ENCODE results near the gene C3orf18.
A peak's percentile ranks its signal among the peaks of the same experiment; 100 is the strongest.

Gene C3orf18

DNA sequence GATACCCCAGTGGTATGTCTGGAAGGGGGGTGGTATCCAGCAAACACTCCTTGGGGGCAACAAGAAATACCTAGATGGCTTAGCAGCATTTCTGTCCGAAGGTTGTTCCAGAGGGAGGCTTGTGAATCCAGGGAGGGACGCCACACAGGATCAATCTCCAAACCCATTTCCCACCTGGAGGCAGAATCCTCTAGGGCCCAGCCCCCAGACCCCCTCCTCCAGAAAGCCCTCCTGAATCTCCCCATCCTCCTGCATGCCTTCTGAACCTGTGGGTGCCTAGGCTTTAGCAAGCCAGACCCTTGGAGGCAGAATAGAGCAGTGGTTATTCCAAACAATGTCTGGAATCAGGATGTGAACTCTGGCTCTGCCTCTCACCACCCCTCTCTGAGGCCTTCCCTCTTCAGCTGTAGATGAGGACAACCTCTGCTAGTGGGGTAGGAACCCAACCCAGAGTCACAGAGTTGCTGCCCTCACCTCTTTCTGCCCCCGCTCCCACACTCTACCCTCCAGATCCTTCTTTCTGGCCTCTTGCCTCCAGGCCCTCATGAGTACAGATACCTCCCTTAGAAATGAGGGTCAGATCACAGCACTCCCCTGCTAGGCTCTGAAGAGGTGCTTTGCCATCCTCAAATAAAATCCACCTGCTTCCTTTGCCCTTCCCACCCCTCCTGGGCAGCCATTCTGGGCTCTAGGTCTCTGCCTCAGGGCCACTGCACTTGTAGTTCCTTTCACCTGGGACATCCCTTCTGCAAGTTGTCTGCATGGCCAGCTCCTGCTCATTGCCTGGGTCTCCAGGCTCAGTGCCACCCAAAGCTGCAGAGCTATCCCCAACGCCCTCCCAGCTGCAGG lies 35.9 kb upstream of the C3orf18 start:
- no peak for DNase-seq

DNA sequence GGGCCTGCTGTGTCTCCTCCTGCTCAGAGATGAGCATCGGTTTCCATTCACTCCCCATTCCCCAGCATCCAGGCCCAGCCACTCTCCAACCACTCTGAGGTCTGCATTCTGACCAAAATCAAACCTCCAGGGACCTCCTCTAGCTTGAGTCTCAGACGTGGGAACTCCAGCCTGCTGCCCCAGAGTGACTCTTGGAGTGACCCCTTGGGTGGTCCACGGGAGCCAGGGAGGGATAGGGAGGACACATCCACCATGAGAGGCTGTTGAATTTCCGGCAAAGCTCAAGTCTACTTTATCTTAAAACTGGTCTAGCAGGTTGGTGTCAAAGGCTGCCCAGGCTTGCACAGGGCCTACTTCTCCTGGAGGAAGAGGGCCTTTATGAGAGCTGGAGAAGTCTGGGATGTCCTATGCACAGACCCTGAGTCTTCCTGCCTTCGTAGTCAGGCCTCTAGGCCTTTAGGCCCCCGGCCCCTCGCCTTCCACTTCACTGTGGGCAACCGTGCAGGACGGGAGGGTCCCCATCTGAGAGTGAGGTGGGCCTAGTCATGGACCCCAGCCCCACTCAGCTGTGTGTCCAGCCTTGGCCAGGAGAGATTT lies 35.1 kb upstream of the C3orf18 start:
- DNase-seq: no peak

DNA sequence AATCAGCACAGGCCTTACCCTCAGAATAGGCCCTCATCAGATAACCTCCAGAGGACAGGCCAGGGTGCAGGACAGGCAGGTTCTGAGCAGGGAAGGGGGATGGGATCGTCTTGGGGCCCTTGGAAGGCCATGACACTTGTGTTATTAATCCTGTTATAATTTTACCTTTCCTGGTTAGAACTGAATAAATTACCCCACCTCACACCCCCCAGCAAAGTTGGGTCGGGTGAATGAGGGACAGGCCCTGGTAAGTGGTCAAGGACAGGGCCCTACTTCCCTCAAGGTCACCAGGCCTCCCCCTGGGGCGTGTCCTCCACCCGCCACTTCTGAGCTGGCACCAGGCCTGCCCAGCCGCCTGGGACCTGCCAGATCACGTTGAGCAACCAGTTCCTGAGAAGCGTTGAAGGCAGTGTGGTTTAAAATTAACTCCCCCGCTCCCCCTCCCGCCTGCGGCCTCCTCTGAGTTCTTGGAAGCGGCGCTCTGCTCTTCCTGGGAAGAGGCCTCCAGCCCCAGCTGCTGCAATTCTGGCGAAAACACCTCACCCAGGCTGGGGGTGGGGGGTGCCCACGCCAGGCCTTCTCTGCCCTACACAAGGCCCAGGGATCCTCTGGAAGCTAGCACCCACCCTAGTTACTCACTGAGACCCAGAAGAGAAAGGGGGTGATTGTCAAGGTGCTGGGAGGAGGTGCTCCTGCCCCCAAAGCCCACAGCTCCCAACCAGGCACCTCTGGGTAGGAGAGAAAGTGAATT lies 33.5 kb upstream of the C3orf18 start:
- DNase-seq: peak; percentile 47

DNA sequence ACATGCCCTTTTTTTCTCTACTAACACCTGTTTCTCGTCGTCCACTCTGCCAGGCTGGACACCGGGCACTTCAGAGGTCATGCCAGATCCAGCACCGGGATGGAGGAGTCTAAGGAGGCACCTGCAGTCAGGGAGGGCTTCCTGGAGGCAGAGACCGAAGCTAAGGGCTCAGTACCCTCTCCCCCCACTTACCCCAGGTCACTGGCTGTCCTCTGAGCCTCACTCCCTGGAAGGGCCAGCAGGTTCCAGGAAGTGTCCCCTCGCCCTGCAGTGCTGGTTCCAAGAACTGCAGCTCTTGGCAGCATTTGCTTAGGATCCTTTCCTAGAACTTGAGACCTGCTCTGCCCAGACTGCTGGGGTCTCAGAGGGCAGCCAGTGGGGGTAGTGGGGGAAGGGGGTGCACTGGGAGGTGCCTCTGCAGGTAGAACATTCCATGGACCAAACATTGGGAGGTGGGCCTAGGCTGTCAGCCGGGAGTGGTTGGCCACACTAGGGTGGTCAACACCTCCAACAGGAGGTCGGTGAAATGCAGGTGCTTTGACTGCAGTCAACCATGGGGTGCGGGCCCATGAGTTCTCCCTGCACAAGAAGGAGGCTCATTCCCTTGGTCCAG lies 32.7 kb upstream of the C3orf18 start:
- DNase-seq: no peak

- no peak for DNase-seq
Observed at GRCh38 chr3:50599716-50600118, 32.2 kb upstream of the C3orf18 start.

GRCh38 chr3:50599115-50599715 lies 31.7 kb upstream of the C3orf18 start:
- no peak for DNase-seq

DNA sequence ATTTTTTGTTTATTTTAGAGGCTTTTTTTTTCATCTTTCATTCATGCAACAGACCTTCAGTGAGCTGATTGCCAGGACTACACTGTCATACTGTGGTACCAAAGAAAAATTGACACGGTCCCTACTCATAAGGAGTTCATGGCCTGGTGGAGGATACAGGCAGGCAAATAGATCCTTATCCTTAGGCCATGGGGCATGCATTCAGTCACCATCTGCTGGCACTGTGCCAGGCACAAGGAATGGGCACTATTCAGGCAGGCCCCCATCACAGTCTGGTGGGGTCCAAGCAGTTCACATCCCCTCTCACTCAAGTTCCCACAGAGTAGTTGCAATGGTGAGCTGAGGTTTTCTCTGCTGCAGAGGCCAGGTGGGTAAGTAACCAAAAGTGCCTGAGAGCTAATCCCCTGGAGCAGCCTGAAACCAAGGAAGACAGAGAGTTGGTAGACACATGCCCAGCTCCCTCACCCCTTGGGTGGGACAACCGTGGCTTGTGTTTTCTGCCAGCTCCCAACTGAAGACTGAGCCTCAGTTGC lies 26.8 kb upstream of the C3orf18 start:
- DNase-seq: no peak

GRCh38 chr3:50592568-50592967 lies 25.0 kb upstream of the C3orf18 start:
- DNase-seq: no peak

- DNase-seq: no peak
Observed at GRCh38 chr3:50591196-50591741, 23.7 kb upstream of the C3orf18 start.

GRCh38 chr3:50588759-50589433 lies 21.3 kb upstream of the C3orf18 start:
- no peak for DNase-seq

DNA sequence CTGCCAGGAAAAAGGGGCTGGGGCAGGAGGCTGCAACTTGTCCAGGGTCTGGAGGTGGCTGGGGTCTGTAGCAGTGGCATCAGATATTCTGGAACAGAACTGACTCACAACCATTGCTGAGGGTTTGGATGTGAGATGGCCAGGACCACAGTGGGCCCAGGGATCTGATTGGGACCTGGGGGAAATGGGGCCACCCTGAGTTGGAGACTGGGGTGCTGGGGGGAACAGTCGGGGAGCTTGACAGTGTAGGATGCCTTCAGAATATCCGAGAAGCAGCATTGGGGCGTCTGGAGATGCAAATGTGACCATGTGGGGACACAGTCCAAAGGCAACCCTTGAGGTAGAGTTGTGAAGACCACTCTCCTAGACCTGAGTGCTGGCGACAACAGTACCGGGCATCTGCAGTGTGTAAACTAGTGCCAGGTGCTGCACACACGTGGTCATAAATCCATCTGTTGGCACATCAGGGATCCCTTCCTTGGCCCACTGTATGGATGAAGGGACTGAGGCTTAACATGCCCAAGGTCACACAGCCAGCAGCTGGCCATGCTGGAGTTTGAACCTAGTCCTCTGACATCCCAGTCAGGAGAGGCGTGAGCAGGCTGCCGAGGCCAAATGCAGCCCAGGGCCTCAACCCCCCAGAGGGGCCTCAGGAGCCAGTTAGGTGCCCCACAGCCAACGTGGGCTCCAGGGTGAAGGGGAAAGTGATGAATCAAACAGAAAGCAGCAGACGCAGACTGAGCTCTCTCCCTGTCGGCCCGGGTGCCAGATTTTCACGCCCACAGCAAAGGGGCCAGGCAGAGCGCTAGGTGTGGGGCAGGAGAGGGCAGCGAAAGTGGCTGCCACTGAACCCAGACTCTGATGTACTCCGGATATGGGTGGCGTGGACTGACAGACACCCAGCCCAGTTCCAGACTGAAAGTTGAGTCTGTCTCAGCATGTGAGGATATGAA lies 20.5 kb upstream of the C3orf18 start:
- peak; percentile 42 for DNase-seq

DNA sequence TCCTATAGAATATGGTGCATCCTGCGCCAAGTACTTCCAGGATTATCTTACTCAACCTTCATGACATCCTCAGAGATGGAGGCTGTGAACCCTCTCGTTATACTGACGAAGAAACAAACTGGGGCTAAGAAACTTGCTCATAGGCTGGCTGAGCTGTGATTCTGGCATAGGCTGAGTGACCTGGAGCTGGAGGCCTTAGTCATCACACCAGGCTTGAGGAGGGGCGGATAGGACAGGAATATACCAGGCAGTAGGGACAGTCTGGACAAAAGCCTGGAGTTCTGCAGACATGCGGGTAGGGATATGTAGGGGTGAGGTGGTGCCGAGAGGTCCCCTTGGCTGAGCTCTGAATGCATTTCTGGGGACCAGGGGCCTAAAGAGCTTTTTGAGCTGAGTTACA lies 19.8 kb upstream of the C3orf18 start:
- DNase-seq: no peak

DNA sequence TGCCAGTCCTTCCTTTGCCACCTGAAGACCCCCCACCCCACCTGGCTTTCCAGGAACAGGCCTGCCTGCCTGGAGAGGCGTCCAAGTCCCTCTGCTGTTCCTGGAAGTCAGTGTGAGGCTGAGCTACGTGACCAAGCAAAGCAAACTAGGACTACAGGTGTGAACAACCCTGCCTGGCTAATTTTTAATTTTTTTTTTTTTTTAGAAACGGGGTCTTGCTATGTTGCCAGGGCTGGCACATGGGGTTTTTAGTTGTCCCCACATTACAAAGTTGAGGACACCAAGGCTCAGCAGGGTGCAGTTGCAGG lies 19.2 kb upstream of the C3orf18 start:
- DNase-seq: no peak

DNA sequence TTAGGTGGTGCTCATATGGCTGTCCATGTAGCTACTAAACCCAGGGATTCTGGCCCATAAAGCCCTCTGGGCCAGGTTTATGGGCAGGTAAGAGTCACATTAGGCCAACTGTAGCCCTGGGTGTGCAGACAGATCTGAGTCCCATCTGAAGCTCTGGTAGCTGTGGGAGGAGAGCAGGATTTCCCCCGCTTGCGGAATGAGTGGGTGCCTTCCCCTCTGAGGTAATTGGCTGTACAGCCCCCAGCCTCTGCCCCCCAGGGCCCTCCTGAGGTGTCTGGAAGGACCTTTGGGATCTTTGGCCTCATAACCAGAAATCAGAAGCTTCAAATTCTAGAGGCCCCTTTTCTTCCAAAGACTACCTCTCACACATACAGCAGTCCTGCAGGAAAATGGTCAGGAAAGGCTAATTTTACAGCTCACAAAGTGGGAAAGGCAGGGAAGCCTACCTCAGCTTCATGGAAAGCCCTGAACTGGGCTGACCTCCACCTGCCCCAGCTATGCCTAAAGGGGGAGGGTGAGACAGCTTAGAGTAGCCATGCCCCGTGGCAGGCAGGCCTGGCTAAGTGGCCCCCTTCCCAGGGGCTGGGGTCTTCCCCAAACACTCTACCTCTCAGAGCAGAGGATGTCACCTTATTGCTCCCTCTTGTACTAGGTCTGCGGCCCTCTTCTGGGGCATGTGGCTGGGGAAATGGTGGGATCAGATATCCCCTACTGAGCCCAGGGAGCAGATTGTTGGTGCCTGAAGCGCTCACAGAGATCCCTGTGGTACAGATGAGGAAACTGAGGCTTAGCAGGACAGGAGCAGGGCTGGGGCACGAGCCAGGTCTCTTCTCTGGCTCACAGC lies 18.6 kb upstream of the C3orf18 start:
- no peak for DNase-seq

DNA sequence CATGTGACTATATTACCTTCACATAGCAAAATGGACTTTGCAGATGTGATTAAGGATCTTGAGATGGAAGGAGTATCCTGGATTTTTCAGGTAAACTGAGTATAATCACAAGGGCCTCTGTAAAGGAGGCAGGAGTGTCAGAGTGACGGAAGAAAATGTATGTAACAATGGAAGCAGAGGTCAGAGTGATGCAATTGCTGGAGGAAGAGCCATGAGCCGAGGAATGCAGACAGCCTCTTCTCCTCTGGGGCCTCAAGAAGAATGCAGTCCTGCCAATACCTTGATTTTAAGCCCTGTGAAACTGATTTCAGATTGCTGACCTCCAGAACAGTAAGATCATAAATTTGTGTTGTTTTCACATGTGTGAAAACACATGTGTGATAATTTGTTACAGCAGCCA lies 16.8 kb upstream of the C3orf18 start:
- no peak for DNase-seq

DNA sequence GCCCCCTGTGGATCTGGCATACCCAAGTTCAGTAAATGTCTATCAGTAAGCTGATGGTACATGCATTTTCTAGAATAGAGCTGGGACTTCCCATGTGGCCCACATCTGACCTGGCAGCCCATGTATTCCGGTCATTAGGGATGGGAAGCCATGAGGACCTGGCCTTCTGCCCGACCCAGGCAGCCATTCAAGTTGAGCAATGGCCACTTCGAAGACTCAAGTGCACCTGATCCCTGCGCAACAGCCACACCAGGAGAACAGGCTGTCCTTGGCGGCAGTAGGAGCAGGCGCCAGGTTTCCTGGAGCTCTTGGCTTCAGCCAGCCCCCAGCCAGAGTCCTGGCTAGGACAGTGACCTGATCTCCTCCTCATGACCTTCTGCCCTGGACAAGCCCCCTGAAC lies 16.4 kb upstream of the C3orf18 start:
- DNase-seq: no peak

DNA sequence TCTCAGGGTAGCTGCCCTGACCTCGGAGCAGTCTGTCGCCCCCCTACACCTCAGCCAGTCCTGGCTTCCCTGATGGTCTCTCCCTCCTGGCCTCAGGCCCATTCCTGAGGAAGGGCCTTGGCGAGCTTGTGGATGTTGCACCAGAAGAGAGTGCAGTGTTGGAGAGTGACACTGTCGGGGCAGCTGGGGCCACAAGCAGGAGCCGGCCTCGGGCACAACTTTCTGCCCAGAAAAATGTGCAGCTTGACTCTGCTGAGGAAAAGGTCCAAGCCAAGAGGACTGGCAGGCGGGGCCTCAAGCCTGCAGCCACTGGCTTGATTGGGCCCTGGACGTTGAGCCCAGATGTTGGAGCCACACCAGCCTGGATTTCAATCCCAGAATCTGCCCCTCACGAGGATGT lies 14.5 kb upstream of the C3orf18 start:
- no peak for DNase-seq

DNA sequence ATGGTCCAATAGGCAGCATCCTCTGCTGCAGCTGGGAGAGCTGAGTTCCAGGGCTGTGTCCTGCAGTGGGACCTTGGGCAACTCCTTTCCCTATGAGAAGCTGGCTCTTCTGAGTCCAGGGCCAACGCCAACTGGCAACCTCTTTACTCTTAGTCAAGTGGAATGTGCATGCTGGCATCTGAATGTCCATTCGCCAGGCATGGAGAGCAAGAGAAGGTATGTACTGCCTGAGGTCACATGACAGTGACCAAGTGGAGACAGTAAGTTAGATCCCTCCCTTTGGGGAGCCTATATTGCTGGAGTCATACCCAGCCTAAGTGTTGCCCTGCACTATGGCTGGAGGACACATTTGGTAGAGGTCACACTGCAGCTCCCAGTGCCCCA lies 13.9 kb upstream of the C3orf18 start:
- no peak for DNase-seq

DNA sequence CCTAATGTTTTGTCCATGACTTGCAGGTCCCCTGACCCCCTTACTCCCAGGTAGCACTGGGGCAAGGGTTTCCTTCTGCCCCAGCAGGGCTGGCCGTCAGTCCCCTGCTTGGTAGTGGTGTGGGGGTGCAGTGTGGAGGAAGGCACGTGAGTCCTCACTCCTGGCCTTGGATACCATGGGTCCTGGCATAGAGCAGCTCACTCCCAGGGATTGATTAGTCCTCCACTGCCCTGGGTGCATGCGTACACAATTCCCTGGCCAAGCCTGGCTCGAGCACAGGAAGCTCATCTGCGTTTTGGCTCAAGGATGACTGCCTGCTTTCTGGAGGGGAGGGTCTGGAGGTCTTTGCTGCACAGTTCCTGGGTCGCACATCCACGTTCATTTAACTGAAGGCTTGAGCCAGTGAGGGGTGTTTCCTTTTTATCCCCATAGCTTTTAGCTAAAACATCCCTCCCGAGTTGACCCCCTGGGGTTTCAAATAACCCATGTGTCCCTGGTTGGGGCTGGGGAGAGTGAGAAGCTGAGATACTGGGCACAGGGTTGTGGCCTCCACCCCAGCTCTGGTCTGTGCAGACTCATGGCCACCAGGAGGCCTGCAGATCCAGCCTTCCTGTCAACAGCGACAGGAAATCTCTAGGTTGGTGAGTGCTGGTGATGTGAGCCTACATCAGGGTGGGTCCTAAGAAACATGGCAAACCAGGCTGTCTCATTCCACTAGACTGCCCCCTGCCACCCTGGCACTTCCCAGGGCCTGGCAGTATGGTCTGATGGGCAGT lies 13.3 kb upstream of the C3orf18 start:
- no peak for DNase-seq

All from T-helper 9 cell (primary cell).